Loucy (cell line): ENCODE results near the gene IL7R.

Source experiments
- H2AFZ ChIP-seq: fragments of 200-600 bp; sonication (generic); 2 replicates; pipeline ENCODE4 v1.6.0; 2016; ENCODE audit warnings: antibody characterized with exemption, mild to moderate bottlenecking, low read length, moderate library complexity
- H3F3A ChIP-seq: fragments of 200-600 bp; 2 replicates; pipeline ENCODE4 v1.6.0; 2016; ENCODE audit warnings: antibody characterized with exemption, low read depth, mild to moderate bottlenecking
- H3K27me3 ChIP-seq: fragments of 200-600 bp; sonication (generic); 2 replicates; pipeline ENCODE4 v1.6.1; 2014; ENCODE audit warnings: low read length, mild to moderate bottlenecking; ENCODE audit not compliant: insufficient read depth, poor library complexity, severe bottlenecking
- H3K36me3 ChIP-seq: fragments of 200-600 bp; sonication (generic); 2 replicates; pipeline ENCODE4 v1.6.1; 2016; ENCODE audit warnings: low read length; ENCODE audit not compliant: insufficient read depth
- H3K4me1 ChIP-seq: fragments of 200-600 bp; sonication (generic); 2 replicates; pipeline ENCODE4 v1.5.1; 2014; ENCODE audit warnings: low read length, mild to moderate bottlenecking; ENCODE audit not compliant: insufficient read depth, poor library complexity, severe bottlenecking
- H3K4me2 ChIP-seq: fragments of 200-600 bp; sonication (generic); 2 replicates; pipeline ENCODE4 v1.6.0; 2014; ENCODE audit warnings: antibody characterized with exemption, low read length, low read depth, mild to moderate bottlenecking; ENCODE audit not compliant: poor library complexity, severe bottlenecking
- H3K4me3 ChIP-seq: fragments of 200-600 bp; sonication (generic); 2 replicates; pipeline ENCODE4 v1.5.1; 2014; ENCODE audit warnings: low read length, mild to moderate bottlenecking, mixed read lengths; ENCODE audit not compliant: poor library complexity, severe bottlenecking
- H3K79me2 ChIP-seq: fragments of 200-600 bp; sonication (generic); 2 replicates; pipeline ENCODE4 v1.6.1; 2014; ENCODE audit warnings: low read length; ENCODE audit not compliant: insufficient read depth
- H3K9ac ChIP-seq: fragments of 200-600 bp; sonication (generic); 2 replicates; pipeline ENCODE4 v1.6.0; 2014; ENCODE audit warnings: mild to moderate bottlenecking, low read depth, low read length, moderate library complexity; ENCODE audit not compliant: poor library complexity, severe bottlenecking
- H3K9me2 ChIP-seq: fragments of 200-600 bp; sonication (generic); replicated peaks from 2 replicates; pipeline ENCODE4 v1.6.1; 2016; ENCODE audit warnings: low read depth, low read length, mixed read lengths
- H3K9me3 ChIP-seq: fragments of 200-600 bp; sonication (generic); 2 replicates; pipeline ENCODE4 v1.6.1; 2014; ENCODE audit warnings: mild to moderate bottlenecking, antibody characterized with exemption, low read length, low read depth; ENCODE audit not compliant: insufficient read depth
- H4K20me1 ChIP-seq: fragments of 200-600 bp; sonication (generic); 2 replicates; pipeline ENCODE4 v1.6.0; 2014; ENCODE audit warnings: antibody characterized with exemption, low read length, mild to moderate bottlenecking; ENCODE audit not compliant: insufficient read depth, poor library complexity, severe bottlenecking
- CTCF ChIP-seq: fragments of 200-600 bp; sonication (generic); conservative IDR thresholded peaks from 2 replicates; pipeline ENCODE4 v1.5.1; 2014; ENCODE audit warnings: mild to moderate bottlenecking, antibody characterized with exemption, low read length
- EZH2phosphoT487 ChIP-seq: fragments of 200-600 bp; IDR thresholded peaks from 2 replicates; pipeline ENCODE4 v1.6.1; 2018; ENCODE audit warnings: antibody characterized with exemption, mild to moderate bottlenecking, moderate library complexity, borderline replicate concordance

The IL7R gene

GRCh38 chr5:35819026-35819425, 37.7 kb upstream of the IL7R start:
- Histone ChIP-seq H3K36me3 (no peaks in the 10 kb centered on the region), H4K20me1 (no peaks in the 10 kb centered on the region), H3K27me3 (no peaks in the 10 kb centered on the region), H3F3A (no peaks in the 10 kb centered on the region), H3K79me2 (no peaks in the 10 kb centered on the region), H2AFZ (no peak overlapping the region), H3K4me2 (no peak overlapping the region), H3K4me1 (no peaks in the 10 kb centered on the region), H3K9ac (no peak overlapping the region), H3K9me3 (no peaks in the 10 kb centered on the region), H3K4me3 (no peak overlapping the region), H3K9me2 (no peaks in the 10 kb centered on the region)
- TF ChIP-seq EZH2phosphoT487: no peak
- no peak for TF ChIP-seq CTCF

GRCh38 chr5:35819668-35820067, 37.0 kb upstream of the IL7R start:
- no peak for TF ChIP-seq CTCF
- TF ChIP-seq EZH2phosphoT487: no peak
- Histone ChIP-seq H3K27me3 (no peaks in the 10 kb centered on the region), H3K36me3 (no peaks in the 10 kb centered on the region), H4K20me1 (no peaks in the 10 kb centered on the region), H3K79me2 (no peaks in the 10 kb centered on the region), H3K9me3 (no peaks in the 10 kb centered on the region), H3K4me3 (no peak overlapping the region), H3F3A (no peaks in the 10 kb centered on the region), H3K4me1 (no peaks in the 10 kb centered on the region), H3K9me2 (no peaks in the 10 kb centered on the region), H3K9ac (no peak overlapping the region), H3K4me2 (no peak overlapping the region), H2AFZ (no peak overlapping the region)

GRCh38 chr5:35820735-35821134, 36.0 kb upstream of the IL7R start:
- Histone ChIP-seq H3F3A (no peaks in the 10 kb centered on the region), H3K9me3 (no peaks in the 10 kb centered on the region), H3K9me2 (no peaks in the 10 kb centered on the region), H3K4me1 (no peaks in the 10 kb centered on the region), H3K9ac (no peak overlapping the region), H3K79me2 (no peaks in the 10 kb centered on the region), H3K4me2 (no peak overlapping the region), H3K36me3 (no peaks in the 10 kb centered on the region), H3K4me3 (no peak overlapping the region), H3K27me3 (no peaks in the 10 kb centered on the region), H4K20me1 (no peaks in the 10 kb centered on the region), H2AFZ (no peak overlapping the region)
- TF ChIP-seq CTCF (no peak), EZH2phosphoT487 (no peak)
